Adrenal gland (tissue), 5 donors: ENCODE data around the gene ARHGAP44.

Experiments
- POLR2A ChIP-seq, 2 donors: fragments of 450-650 bp; IDR thresholded peaks; one replicate each; pipeline ENCODE4 v1.6.1; 2017; ENCODE audit warnings: antibody characterized with exemption in 2 of 2, mild to moderate bottlenecking in 2 of 2, moderate library complexity in 1 of 2
- TF ChIP-seq, protein P1 (sequence below), 6 experiments: fragments of 450-650 bp in 4 of 6; fragments of 200-600 bp in 2 of 6; sonication (generic) in 1 of 6; IDR thresholded peaks; 1 replicate in 5 of 6; 2 replicates in 1 of 6; pipeline versions ENCODE4 v1.5.1 to v1.8.0; 2016 to 2021; ENCODE audit warnings: antibody characterized with exemption in 6 of 6, mild to moderate bottlenecking in 2 of 6, moderate library complexity in 1 of 6
- donor health status: DM: no; HTN: no; CAD: no.

DNA sequence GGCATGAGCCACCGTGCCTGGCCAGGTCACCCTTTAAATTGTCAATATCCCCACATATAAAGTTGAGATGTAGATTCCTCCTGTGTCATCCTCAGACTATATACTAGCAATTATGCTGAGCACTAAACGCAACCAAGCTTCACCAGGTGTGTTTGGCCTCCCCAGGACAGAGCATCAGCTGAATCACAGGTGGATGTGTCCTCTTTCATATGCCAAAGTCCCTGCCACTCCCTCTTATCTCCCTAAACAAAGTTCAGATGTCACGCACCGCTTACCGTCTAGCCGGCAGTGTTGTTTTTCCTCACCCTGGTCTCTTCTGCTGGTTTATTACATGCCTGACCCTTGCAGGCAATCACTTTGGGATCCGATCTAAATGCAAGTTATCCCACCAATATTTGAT, 43.8 kb upstream of the ARHGAP44 start:
- TF ChIP-seq POLR2A (IDR thresholded peaks at IDR 0.05): no peak
- TF ChIP-seq, protein P1, sequence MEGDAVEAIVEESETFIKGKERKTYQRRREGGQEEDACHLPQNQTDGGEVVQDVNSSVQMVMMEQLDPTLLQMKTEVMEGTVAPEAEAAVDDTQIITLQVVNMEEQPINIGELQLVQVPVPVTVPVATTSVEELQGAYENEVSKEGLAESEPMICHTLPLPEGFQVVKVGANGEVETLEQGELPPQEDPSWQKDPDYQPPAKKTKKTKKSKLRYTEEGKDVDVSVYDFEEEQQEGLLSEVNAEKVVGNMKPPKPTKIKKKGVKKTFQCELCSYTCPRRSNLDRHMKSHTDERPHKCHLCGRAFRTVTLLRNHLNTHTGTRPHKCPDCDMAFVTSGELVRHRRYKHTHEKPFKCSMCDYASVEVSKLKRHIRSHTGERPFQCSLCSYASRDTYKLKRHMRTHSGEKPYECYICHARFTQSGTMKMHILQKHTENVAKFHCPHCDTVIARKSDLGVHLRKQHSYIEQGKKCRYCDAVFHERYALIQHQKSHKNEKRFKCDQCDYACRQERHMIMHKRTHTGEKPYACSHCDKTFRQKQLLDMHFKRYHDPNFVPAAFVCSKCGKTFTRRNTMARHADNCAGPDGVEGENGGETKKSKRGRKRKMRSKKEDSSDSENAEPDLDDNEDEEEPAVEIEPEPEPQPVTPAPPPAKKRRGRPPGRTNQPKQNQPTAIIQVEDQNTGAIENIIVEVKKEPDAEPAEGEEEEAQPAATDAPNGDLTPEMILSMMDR (IDR thresholded peaks at IDR 0.05): no peak
